HG02610 (cell line): Measurements from ENCODE around the gene DDA1.
"Not testable (repeated sequence)": the region's sequence is repeated elsewhere in the genome, so short reads cannot be mapped to it uniquely, and the experiment has no call there.

ENCODE experiments used
- ATAC-seq: cut with Tn5 transposase; IDR thresholded peaks from one replicate; pipeline ENCODE4 v1.9.1; 2021; ENCODE audit warnings: mild to moderate bottlenecking, moderate library complexity; ENCODE audit not compliant: unreplicated experiment

Gene DDA1

DNA sequence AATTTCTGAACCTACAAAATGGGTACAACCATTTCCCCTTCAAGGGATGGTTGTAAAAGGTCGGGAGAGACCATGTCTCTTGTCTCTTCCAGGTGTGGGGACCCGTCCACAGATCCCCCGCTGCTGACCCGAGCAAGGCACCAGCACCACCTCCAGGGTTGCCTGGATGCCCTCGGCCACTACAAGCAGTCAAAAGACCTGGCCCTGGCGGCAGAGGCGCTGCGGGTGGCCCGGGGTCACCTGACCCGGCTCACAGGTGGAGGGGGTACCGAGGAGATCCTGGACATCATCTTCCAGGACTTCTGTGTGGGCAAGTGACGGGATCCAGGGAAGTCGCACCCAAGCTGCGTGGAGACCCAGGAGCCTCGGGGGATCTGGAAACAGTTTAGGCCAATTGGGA, 32.0 kb downstream of the DDA1 start:
- no peak for ATAC-seq

DNA sequence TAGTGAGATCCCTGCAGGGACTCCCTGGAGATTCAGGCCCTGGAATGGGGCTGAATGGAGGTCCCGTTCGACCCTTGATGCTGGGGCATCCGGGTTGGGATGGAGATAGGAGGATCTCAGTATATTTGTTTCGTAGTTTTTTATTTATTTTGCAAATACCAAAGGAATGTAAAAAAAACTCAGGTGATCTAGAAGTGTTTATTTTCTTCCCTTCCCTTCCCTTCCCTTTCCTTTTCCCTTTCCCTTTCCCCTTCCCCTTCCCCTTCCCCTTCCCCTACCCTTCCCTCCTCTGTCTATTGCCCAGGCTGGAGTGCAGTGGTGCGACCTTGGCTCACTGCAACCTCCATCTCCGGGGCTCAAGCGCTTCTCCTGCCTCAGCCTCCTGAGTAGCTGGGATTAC, 32.5 kb downstream of the DDA1 start:
- no peak for ATAC-seq

DNA sequence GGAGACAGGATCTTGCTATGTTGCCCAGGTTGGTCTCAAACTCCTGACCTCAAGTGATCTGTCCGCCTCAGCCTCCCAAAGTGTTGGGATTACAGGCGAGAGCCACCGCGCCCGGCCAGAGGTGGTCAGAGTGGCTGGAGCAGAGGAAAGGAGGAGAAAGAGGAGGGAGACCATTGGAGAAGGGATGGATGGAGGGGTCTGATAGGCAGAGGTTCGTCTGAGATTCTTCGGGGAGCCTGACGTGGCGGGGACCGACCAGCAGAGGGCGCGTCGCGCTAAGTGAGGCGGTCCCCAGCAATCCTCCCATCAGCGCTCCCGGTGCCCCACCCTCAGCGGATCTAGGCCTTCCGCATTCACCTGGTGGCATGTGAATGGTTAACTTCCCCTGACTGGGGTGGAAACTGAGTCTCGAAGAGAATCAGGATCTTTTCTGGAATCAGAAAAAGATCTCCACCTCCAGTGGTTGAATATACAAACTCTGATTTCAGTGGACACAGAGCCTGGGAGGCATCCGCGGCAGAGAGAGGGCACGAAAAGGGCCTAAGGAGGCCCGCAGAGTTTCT, 36.8 kb downstream of the DDA1 start:
- peak; percentile 44 for ATAC-seq

DNA sequence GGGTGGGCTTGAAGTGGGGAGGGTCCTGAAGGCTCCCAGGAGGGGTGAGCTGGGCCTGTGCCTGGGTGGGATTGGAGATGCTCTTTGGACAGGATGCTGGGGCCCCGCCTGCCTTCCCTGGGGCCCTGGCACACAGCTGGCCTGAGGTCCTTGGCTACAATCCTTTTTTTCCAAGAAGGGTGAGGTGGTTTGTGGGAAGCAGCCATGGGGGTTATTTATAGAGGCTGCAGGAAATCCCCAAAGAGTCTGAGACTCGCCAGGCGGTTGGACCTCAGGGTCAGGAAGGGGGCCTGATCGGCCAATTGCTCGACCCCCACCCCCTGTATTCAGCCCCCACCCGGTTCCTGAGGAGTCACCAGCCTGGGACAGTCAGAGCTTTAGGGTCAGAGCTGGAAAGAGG, 38.0 kb downstream of the DDA1 start:
- ATAC-seq, result no peak

DNA sequence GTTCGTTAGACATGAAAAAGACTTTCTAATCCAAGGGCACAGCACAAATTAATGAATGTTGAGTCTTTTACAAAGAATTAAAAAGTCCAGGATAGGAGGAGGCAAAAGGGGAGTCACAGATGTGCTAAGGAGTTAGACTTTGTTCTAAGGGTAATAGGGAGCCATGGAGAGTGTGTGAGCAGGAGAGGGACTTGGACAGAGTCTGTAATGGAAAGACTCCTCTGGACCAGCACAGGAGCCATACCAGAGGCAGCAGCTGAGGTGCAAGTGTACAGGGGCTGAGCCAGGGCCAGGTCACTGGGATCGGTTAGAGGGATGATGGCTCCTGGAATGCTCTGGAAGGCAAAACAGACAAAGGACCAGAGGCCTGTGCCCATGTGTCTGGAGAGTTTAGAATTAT, 38.5 kb downstream of the DDA1 start:
- no peak for ATAC-seq

DNA sequence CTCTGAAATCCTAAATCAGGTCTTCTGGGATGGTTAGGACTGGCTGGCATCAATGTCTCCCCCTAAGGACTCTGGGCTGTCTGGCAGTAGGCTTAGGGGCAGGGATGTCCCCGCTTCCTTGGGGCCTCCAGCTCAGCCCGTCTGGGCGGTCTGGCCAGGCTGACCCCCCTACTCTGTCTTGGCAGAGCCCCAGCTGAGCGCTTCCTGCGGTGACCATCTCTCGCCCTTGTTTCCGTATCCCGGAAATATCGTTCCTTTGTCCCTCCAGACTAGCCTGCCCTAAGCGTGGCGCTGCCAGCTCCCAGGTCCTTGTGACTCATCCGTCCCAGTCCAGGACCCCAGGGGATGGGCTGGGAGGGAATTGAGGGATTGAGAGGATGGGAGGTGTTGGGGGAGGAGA, 39.3 kb downstream of the DDA1 start:
- no peak for ATAC-seq

DNA sequence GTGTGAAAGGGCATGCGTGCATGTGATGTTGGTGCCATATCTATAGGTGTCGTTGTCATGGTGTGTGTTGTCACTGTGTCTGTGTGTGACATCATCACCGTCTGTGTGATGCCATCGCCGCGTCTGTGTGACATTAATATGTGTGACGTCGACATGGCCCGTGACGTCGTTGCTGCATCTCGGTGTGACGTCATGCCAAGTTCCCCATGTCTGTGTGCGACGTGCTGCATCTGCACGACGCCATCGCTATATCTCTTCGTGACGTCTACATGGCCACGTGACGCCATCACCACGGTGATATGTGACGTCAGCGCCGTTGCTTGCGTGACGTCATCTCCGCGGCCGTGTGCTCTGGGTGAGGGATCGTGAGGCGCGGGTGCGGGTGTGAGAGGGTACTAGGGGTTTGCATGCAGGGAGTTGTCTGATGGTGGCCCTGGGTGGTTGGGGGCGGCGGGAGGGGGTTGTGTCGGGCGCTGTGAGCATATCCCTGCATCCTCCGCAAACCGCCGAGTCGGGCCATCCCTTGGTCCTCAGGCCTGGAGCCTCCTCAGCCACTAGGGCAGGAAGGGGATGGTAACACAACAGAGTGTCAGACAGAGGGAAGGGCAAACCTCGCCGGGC, 42.6 kb downstream of the DDA1 start:
- no peak for ATAC-seq

DNA sequence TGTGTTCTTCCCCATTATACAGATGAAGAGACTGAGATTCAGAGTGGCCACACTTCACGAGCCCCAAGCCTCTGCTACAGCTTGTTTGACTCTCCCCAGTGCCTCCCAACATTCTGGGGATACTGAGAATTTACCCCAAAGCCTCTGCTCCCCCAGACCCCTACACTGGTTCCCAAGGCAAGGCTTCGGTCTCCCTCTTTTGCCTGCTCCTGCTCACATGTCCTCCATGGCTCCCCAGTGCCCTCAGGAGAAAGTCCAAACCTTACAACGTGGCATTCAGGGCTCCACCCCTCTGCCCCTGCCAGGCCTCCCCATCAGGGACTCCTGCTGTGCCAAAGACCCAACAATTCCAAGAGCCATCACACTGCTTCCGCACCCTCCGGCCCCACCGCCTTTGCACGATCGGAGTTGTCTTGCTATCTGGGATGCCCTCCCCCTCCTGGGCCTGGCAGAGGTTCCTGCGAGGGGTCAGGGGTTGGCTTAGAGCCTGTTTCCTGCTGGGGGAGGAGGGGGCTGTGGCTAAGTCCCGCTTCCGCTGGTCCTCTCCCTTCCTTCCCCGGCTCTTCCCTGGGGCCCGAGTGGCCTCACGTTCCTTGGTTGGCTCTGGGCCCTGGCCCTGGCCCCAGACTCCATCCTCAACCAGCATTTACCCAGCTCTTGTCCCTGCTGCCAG, 43.4 kb downstream of the DDA1 start:
- no peak for ATAC-seq

DNA sequence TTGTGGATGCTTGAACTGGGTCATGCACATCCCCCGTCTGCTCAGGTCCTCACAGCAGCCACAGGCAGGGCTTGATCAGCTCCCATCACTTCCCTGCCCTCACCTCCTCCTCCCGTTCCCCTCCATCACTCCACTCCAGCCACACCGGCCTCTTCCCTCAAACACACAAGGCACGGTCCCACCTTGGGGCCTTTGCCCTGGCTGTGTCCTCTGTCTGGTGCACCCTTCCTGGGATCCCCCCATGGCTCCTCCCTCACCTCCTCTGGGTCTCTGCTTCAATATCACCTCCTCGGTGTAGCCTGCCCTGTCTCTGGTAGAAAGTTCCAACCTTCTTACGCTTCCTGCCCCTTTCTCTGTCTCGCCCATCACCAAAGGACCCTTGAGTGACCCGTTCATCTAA, 44.0 kb downstream of the DDA1 start:
- ATAC-seq, result no peak

DNA sequence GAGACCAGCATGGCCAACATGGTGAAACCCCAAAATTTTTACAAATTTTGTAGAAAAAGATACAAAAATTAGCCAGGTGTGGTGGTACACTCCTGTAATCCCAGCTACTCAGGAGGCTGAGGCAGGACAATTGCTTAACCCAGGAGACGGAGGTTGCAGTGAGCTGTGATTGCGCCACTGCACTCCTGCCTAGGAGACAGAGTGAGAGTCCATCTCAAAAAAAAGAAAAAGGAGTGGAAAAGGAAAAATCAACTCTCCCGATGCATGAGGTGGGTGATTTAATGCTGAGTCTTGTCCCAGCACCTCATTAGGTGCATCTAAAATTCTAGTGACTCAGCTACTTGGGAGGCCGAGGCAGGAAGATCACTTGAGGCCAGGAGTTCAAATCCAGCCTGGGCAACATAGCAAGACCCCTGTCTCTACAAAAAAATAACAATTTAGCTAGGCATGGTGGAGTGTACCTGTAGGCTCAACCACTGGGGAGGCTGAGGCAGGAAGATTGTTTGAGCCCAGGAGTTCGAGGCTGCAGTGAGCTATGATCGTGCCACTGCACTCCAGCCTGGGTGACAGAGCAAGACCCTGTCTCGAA, 47.8 kb downstream of the DDA1 start:
- no peak for ATAC-seq

DNA sequence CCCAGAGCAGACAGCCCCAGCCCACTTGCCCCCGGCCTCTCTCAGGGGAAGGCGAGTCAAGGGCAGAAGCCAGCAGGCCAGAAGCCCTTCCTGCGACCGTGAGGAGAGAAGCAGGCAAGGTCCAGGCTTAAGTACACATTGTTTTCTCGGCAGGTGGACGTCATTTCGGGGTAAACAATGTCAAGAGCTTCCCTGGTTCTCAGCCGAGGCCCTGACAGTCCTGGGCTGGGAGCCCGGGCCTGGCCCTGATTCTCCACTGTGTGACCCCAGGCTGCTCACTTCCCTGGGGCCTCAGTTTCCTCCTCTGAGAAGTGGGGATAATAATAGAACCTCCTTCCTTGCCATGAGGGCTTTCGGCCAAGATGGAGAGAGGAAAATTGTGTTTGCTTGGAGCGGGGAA, 48.4 kb downstream of the DDA1 start:
- ATAC-seq, result no peak

DNA sequence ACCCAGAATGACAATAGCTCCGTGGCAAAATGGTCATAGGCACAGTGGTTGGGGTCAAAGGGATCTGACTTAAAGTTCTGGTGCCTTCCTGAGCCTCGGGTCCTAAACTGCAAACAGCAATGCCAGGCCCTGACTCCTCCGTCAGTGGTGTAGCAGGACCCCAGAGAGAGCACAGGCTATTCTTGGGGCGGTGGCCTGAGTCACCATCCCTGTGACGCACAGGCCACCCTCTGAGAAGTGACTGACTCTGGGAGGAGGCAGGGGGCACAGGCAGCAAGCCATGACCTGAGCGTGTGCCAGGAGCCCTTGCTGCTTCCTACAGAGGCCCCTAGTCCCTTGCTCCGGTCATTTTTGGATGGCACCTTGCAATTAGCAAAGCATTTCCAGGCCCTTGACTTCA, 49.0 kb downstream of the DDA1 start:
- no peak for ATAC-seq

DNA sequence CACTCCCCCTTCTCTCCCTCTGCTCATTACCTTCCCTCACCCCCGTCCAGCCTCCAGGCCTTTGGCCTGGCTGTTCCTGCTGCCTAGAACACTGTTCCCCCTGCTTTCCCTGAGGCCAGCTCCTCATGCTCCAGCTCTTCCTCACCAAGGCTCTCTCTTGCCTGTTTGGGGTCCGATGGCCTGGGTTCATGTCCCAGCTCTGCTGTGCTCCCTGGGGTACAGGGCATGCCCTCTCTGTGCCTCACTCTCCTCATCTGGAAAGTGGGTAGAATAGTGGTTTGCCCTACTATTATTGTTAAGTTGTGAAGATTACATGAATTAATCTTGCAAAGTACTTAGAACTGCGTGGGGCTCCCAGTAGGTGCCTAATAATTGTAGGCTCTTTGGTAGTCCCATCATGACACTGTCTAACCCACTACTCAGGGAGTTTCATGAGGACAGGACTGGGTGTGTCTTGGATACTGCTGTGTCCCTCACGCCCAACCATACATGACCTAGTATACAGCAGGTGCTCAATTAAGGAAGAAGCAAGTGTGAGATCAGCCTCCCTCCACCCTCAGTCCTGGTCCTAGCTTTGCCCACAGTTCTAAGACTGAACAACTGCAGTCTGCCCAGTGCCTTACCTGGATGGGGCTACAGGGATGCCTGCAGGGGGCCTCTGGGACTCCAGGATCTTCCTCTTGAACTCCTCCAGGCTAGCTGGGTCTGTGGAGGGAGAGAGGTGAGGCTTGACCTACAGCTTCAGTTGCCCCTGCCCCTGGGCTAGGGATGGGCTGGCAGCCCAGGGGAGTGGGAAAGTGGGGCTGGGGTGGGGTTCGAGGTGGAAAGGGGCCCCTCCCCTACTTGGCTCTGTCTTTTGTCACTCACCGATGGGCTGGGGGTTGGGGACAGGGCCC, 50.8 kb downstream of the DDA1 start:
- no peak for ATAC-seq

DNA sequence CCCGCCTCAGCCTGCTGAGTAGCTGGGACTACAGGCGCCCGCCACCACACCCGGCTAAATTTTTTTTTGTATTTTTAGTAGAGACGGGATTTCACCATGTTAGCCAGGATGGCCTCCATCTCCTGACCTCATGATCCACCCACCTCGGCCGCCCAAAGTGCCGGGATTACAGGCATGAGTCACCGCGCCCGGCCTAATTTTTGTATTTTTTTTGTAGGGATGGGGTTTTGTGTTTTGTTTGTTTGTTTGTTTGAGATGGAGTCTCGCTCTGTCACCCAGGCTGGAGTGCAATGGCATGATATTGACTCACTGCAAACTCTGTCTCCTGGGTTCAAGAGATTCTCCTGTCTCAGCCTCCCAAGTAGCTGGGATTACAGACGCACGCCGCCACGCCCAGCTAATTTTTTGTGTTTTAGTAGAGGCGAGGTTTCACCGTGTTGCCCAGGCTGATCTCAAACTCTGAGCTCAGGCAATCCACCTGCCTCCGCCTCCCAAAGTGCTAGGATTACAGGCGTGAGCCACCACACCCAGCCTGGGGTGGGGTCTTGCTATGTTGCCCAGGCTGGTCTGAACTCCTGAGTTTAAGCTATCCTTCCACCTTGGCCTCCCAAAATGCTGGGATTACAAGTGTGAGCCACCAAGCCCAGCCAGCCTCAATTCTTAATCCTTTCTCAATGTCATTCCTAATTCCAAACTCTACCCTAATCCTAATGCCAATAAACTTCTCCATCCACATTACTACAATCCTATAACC, 54.7 kb downstream of the DDA1 start:
- not testable (repeated sequence) for ATAC-seq

DNA sequence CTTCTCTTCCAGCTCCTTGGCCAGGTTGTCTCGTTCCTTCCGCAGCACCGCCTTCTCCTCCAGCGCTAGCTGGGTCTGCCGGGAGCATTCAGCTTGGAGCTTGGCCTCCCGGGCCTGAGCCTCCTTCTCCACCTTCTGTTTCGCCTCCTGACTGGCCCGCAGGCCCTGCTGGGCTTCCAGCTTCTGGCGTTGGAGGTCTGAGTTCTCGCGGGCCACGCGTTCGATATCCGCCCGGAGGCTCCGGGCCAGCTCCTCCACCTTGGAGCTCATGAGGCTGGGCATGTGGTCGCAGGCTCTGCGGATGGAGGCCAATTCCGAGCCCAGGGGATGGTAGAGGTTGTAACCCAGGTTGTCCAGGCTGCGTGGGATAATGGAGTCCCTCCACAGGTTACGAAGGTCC, 56.0 kb downstream of the DDA1 start:
- no peak for ATAC-seq

DNA sequence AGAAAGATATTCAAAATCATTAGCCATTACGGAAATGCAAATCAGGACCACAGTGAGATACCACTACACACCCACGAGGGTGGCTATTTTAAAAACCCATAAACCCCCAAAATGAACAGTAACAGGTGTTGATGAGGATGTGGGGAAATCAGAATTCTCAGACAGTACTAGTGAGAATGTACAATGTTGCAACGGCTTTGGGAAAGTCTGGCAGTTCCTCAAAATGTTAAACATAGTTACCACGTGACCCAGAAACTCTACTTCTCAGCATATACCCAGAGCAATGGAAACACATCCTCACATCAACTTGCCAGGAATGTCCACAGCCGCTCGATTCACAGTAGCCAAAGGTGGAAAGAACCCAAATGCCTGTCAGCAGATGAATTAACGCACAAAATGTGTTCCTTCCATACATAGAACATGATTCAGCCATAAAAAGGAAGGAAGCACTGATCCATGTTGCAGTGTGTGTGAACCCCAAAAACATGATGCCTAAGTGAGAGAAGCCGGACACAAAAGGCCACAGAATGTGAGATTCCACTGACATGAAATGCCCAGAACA, 60.7 kb downstream of the DDA1 start:
- ATAC-seq, result peak; percentile 73
